SIG-M5 (cell line): Measurements from ENCODE around the gene ATRIP.

ENCODE experiments used
- DNase-seq: peaks from one replicate; lab custom pipeline; 2025; lab: John Stamatoyannopoulos, UW

The ATRIP gene

DNA sequence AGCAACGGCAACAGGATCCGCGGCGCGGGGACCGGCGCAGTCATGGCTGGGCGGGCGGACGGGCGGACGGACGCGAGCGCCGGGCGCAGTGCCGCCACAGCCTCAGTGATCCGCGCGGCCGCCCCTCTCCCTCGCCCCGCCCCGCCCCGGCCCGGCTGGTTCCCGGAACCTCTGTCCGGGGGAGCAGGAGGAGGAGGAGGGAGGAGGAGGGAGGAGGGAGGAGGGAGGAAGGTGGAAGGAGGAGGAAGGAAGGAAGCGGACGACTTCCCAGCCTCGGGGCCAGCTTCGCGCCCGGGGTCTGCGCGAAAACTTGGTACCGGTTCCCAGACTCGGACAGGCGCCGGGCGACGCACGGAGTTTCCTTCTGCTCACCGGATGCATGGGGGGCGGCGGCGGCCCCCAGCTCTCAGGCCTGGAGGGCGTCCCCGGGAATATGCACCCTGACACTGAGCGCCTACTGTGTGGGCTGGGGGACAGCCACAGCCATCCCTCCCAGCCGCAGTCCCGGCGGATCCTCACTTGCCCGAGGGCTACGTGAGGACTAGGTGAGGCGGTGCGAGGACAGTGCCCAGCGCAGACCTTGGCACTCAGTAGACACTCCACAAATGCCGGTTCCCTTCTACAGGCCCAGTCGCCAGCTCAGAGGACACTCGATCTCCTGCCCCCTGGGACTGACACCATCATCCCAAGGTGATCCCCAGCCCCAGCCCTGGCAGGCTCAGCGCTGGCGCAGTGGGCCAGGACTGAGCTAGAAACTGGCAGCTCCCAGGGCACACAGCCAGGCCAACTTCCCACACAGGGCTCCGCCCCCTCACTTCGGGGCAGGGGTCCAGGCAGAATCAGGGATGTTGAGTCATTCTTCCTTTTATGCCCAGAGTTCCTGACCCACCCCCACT lies 57.8 kb downstream of the ATRIP start, which contains the start of gene SHISA5:
Gene SHISA5, minus strand, starts transcription at position 124 of the 896 bp plus-strand sequence. Its CDS starts 80 bp downstream, at position 44.
- no peak for DNase-seq

DNA sequence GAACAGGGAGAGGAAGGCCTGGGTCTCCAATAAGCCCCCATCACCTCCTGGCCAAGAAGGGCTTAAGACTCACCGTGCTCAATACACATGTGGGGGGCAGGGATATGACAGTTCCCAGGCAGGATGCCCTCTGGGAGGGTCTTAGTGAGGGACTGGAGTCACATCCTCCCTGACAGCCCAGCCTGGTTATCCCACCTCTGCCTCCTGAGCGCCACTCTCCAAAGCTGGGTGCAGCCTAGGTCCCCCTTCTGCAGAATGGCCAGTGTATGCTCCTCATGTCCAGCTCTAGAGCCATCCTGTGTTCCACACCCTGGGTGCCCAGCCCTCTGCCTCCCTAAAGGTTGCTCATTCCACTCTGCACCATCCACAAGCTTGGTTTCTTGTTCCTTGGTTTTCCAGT lies 58.6 kb downstream of the ATRIP start:
- no peak for DNase-seq

DNA sequence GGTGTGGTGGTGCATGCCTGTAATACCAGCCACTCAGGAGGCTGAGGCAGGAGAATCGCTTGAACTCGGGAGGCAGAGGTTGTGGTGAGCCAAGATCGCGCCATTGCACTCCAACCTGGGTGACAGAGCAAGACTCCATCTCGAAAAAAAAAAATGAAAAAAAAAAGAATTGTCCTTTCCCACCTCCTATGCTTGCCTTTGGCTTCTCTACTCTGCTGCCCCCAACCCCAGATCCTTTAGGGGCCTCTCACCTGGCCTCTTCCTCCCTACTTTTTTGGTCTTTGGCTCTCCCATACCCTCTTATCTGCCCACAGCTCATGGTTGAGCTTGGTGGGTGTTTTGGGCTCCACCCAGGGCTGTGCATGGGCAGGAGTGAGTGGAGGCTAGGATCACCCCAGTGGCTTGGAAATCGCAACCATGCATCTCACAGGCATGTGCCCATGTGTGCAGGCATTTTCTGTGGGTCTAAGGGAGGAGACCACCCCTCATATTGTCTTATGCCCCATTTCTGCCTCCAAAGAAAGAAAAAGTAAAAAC lies 59.5 kb downstream of the ATRIP start:
- no peak for DNase-seq

DNA sequence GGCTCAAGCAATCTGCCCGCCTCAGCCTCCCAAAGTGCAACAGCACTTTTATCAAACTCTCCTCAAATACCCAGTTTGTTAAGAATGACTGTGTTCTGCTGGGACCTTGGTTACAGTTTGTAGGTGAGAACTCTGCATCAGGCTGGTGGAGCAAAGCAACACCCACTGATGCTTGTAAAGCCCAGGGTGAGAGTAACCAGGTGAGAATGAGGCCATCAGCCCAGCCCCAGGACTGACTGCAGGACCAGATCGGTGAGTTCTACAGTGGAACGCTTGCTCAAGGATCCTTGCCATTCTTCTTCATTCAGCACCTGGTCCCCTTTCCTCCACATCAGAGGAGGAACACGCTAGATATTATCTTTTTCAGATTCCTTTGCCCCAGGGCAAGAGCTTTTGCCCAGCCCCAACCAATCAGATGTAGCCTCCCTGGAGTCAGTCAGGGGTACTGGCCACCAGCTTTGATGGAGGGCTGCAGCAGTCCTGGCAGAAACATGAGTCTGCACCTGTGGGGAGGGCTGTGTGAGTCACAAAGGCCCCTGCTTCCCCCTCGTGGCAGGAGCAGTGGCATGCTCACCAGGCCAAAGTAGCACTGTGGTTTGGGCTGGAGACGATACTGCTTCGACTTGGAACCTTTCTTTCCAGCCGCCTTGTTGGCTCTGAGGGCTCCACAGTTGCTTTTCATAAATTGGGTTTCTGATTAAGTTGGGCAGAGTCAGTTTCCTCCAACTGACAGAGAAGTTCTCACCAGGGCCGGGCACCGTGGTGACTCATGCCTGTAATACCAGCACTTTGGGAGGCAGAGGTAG lies 60.9 kb downstream of the ATRIP start:
- DNase-seq = no peak

DNA sequence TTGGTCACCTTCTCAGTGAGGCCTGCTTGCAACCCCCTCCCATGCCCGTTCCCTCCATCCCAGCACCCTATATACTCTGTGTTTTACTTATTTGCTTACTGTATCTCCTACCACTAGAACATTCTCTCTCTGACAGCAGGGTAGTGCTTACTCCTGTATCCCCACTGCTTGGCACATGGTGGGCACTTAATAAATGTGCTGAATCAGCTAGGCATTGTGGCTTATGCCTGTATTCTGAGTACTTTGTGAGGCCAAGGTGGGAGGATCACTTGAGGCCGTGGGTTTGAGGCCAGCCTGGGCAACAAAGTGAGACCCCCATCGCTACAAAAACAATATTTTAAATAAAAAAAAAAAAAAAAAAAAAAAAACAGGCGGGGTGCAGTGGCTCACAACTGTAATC lies 65.0 kb downstream of the ATRIP start:
- no peak for DNase-seq

GRCh38 chr3:48514431-48515227 lies 68.1 kb downstream of the ATRIP start:
- no peak for DNase-seq
